ENCODE results near the gene LGALS1. TPM values are rescaled to one million over a fixed set of nuclear protein-coding genes. Genes with fewer than 3 reads are reported as not detected.

Gene LGALS1
- total RNA-seq, 1 experiment from 2014 or later, result 32.8 TPM

- Mint-ChIP-seq H3K36me3 (ENCODE audit: insufficient read depth in 1 of 3, low read depth in 3 of 3) (peaks cover 13 to 38% (median 19%) of the 10 kb centered on the region in 3 experiments; a peak in 6 of 7 replicates), H3K4me1 (peaks cover 6 to 17% of the 10 kb centered on the region in 2 experiments; a peak in 3 of 4 replicates), H3K9me3 (no peaks in the 10 kb centered on the region), H3K27ac (peak overlapping the region in 1 of 3 experiments; percentile 62; a peak in 1 of 7 replicates), H3K27me3 (ENCODE audit: low read depth) (peaks cover 3% of the 10 kb centered on the region; the same call in 1 of the 2 replicates), H3K4me3 (no peak overlapping the region)
- no peak for TF ChIP-seq CTCF (conservative IDR thresholded peaks at IDR 0.05)
- Histone ChIP-seq H3K9me3 (ENCODE audit: control insufficient read depth, low read depth, low read length) (no peaks in the 10 kb centered on the region), H3K4me1 (ENCODE audit: insufficient read depth, low read length) (no peaks in the 10 kb centered on the region), H3K4me2 (ENCODE audit: insufficient read depth, insufficient read length, low read length) (no peak overlapping the region), H2BK120ac (ENCODE audit: low read depth, low read length, poor library complexity, severe bottlenecking) (no peak overlapping the region), H4K8ac (replicated peaks; ENCODE audit: insufficient read length, low read depth, low read length) (no peak overlapping the region), H3K27ac (ENCODE audit: insufficient read length, low read depth, low read length) (no peak overlapping the region), H4K20me1 (ENCODE audit: control insufficient read depth, insufficient read depth, insufficient read length) (no peaks in the 10 kb centered on the region), H3K4ac (ENCODE audit: low read depth, low read length) (no peak overlapping the region), H3K79me1 (ENCODE audit: insufficient read depth, low read depth, low read length, poor library complexity, severe bottlenecking) (peaks cover 6% of the 10 kb centered on the region), H3K23ac (ENCODE audit: insufficient read length, low read depth, low read length) (no peak overlapping the region), H4K5ac (ENCODE audit: insufficient read length, low read depth, low read length) (no peak overlapping the region), H2BK5ac (ENCODE audit: insufficient read length, low read length) (no peak overlapping the region), H3K56ac (ENCODE audit: insufficient read length, low read depth, low read length) (no peak overlapping the region), H3K27me3 (ENCODE audit: insufficient read depth, low read length) (no peaks in the 10 kb centered on the region), H3K14ac (ENCODE audit: insufficient read depth, low read length) (no peak overlapping the region), H3K9ac (ENCODE audit: extremely low read depth, insufficient read length, low read length) (no peak overlapping the region), H2BK12ac (ENCODE audit: insufficient read length, low read depth, low read length) (no peak overlapping the region), H4K91ac (ENCODE audit: insufficient read length, low read depth, low read length) (no peak overlapping the region), H2AFZ (ENCODE audit: low read length) (no peak overlapping the region), H3K18ac (ENCODE audit: insufficient read length, low read depth, low read length) (no peak overlapping the region), H2BK20ac (ENCODE audit: low read depth, low read length, poor library complexity, severe bottlenecking) (no peak overlapping the region), H2AK5ac (ENCODE audit: insufficient read length, low read length) (no peak overlapping the region), H3T11ph (ENCODE audit: low read length) (no peak overlapping the region), H3K79me2 (ENCODE audit: insufficient read depth, low read length) (no peaks in the 10 kb centered on the region; the same call in 1 of the 2 replicates), H3K23me2 (ENCODE audit: insufficient read length, low read depth, low read length, poor library complexity, severe bottlenecking) (no peaks in the 10 kb centered on the region), H2BK15ac (ENCODE audit: low read depth, low read length) (no peak overlapping the region)
- no CpG with 5 or more reads among the region's 6 CpGs for WGBS (ENCODE audit: extremely low coverage, insufficient read length, low lambda C conversion rate)
- DNase-seq, result no peak
Measured at GRCh38 chr22:37669586-37669985, 5.8 kb upstream of the LGALS1 start.
